Right atrium auricular region (tissue), 2 donors: ENCODE data around the gene IL17RC. TPM values are rescaled to one million over a fixed set of nuclear protein-coding genes. Genes with fewer than 3 reads are reported as not detected.
"Not testable (repeated sequence)": the region's sequence is repeated elsewhere in the genome, so short reads cannot be mapped to it uniquely, and the experiment has no call there.

Source experiments
- DNase-seq: peaks from one replicate; pipeline ENCODE4 v3.0.0-alpha.2; 2019; ENCODE audit warnings: low spot score
- H3K27ac ChIP-seq, 2 donors: fragments of 200-600 bp; sonication (generic); 1 replicate in 1 of 2; 2 replicates in 1 of 2; pipeline ENCODE4 v1.5.1; 2016 to 2019
- H3K27me3 ChIP-seq, 2 donors: fragments of 200-600 bp; sonication (generic); one replicate each; pipeline versions ENCODE4 v1.5.1 to v1.6.0; 2017 to 2019
- H3K36me3 ChIP-seq: fragments of 200-600 bp; sonication (generic); one replicate; pipeline ENCODE4 v1.5.1; 2016
- H3K4me1 ChIP-seq, 2 donors: fragments of 200-600 bp; sonication (generic); one replicate each; pipeline versions ENCODE4 v1.5.1 to v1.6.0; 2017 to 2019
- H3K4me3 ChIP-seq, 2 donors: fragments of 200-600 bp; sonication (generic); 1 replicate in 1 of 2; 2 replicates in 1 of 2; pipeline ENCODE4 v1.5.1; 2017 to 2019; ENCODE audit warnings: mild to moderate bottlenecking in 1 of 2, moderate library complexity in 1 of 2
- H3K9me3 ChIP-seq, 2 donors: fragments of 200-600 bp; sonication (generic); one replicate each; pipeline ENCODE4 v1.5.1; 2019
- CTCF ChIP-seq, 2 donors: fragments of 200-600 bp; sonication (generic); IDR thresholded peaks; one replicate each; pipeline ENCODE4 v1.5.1; 2019; ENCODE audit warnings: antibody characterized with exemption in 2 of 2
- total RNA-seq, 2 donors: library from RNA; depleted of rRNA; stranded (reverse); fragments of >200 nt; gene quantifications; one replicate each; pipeline ENCODE4 v1.1.0, GENCODE V29; 2016

IL17RC gene
- total RNA-seq, 2 donors from 2014 or later: 32.5 to 49.1 TPM

- no peak for TF ChIP-seq CTCF (IDR thresholded peaks at IDR 0.05)
- H3K27me3 ChIP-seq: no peaks in the 10 kb centered on the region
- H3K27ac ChIP-seq: no peak overlapping the region
- H3K4me1 ChIP-seq: peaks cover 0 to 10% of the 10 kb centered on the region in 2 donors
- no peak for DNase-seq
- no peaks in the 10 kb centered on the region for H3K9me3 ChIP-seq
- H3K4me3 ChIP-seq: no peak overlapping the region
- H3K36me3 ChIP-seq: peaks cover 12% of the 10 kb centered on the region
Measured at GRCh38 chr3:9897408-9898372, 19.2 kb upstream of the IL17RC start.

GRCh38 chr3:9898467-9899241 is 18.2 kb upstream of the IL17RC start:
- no peak overlapping the region for H3K4me3 ChIP-seq
- TF ChIP-seq CTCF (IDR thresholded peaks at IDR 0.05): no peak
- H3K27me3 ChIP-seq: no peaks in the 10 kb centered on the region
- DNase-seq: no peak
- no peaks in the 10 kb centered on the region for H3K9me3 ChIP-seq
- H3K36me3 ChIP-seq: peaks cover 2% of the 10 kb centered on the region
- peaks cover 0 to 14% of the 10 kb centered on the region in 2 donors for H3K4me1 ChIP-seq
- H3K27ac ChIP-seq: no peak overlapping the region

- H3K4me3 ChIP-seq: no peak overlapping the region
- TF ChIP-seq CTCF (IDR thresholded peaks at IDR 0.05): no peak
- DNase-seq: no peak
- H3K27ac ChIP-seq: no peak overlapping the region
- peaks cover 0 to 8% of the 10 kb centered on the region in 2 donors for H3K4me1 ChIP-seq
- H3K9me3 ChIP-seq: no peaks in the 10 kb centered on the region
- H3K27me3 ChIP-seq: no peaks in the 10 kb centered on the region
- H3K36me3 ChIP-seq: no peaks in the 10 kb centered on the region
Measured at GRCh38 chr3:9899289-9899791, 17.6 kb upstream of the IL17RC start.

- H3K4me1 ChIP-seq, H3K36me3 ChIP-seq, H3K4me3 ChIP-seq, H3K9me3 ChIP-seq, H3K27ac ChIP-seq, H3K27me3 ChIP-seq, DNase-seq: not testable (repeated sequence)
Measured at GRCh38 chr3:9900965-9901415, 15.9 kb upstream of the IL17RC start.

- Histone ChIP-seq H3K4me3 (no peak overlapping the region), H3K4me1 (peaks cover 0 to 8% of the 10 kb centered on the region in 2 donors), H3K27me3 (no peaks in the 10 kb centered on the region), H3K36me3 (no peaks in the 10 kb centered on the region), H3K27ac (no peak overlapping the region), H3K9me3 (no peaks in the 10 kb centered on the region)
- DNase-seq: no peak
- no peak for TF ChIP-seq CTCF (IDR thresholded peaks at IDR 0.05)
Measured at GRCh38 chr3:9901967-9902366, 14.9 kb upstream of the IL17RC start.
